ENCODE data around the gene CYP8B1.
A peak's percentile ranks its signal among the peaks of the same experiment; 100 is the strongest.

CYP8B1 gene

GRCh38 chr3:42827654-42828053, 48.0 kb downstream of the CYP8B1 start:
- Mint-ChIP-seq H3K4me1 (peaks cover 13% of the 10 kb centered on the region), H3K9me3 (no peaks in the 10 kb centered on the region), H3K27me3 (peaks cover 18% of the 10 kb centered on the region), H3K27ac (no peak overlapping the region), H3K4me3 (no peak overlapping the region)
- ATAC-seq (no peak), DNase-seq (no peak)

- H3K4me3 Mint-ChIP-seq: no peak overlapping the region
- peaks cover 18% of the 10 kb centered on the region for H3K27me3 Mint-ChIP-seq
- H3K4me1 Mint-ChIP-seq: peaks cover 13% of the 10 kb centered on the region
- no peak overlapping the region for H3K27ac Mint-ChIP-seq
- no peaks in the 10 kb centered on the region for H3K9me3 Mint-ChIP-seq
- ATAC-seq (no peak), DNase-seq (no peak)
Observed at GRCh38 chr3:42827023-42827422, 48.7 kb downstream of the CYP8B1 start.

- H3K27ac Mint-ChIP-seq: no peak overlapping the region
- peaks cover 7% of the 10 kb centered on the region for H3K4me1 Mint-ChIP-seq
- no peak for ATAC-seq
- H3K9me3 Mint-ChIP-seq: no peaks in the 10 kb centered on the region
- H3K4me3 Mint-ChIP-seq: no peak overlapping the region
- H3K27me3 Mint-ChIP-seq: peaks cover 18% of the 10 kb centered on the region
- no peak for DNase-seq
Observed at GRCh38 chr3:42826141-42826540, 49.5 kb downstream of the CYP8B1 start.

- Mint-ChIP-seq H3K4me1 (no peaks in the 10 kb centered on the region), H3K27ac (peak overlapping the region in 1 of 2 donors; percentile 28), H3K9me3 (no peaks in the 10 kb centered on the region), H3K27me3 (peaks cover 8% of the 10 kb centered on the region), H3K4me3 (no peak overlapping the region)
- DNase-seq (no peak), ATAC-seq (no peak)
Observed at GRCh38 chr3:42823351-42823750, 52.3 kb downstream of the CYP8B1 start.

- no peak overlapping the region for H3K27ac Mint-ChIP-seq
Observed at GRCh38 chr3:42822828-42823227, 52.9 kb downstream of the CYP8B1 start.

More at GRCh38 chr3:42822828-42823227, 52.9 kb downstream of the CYP8B1 start:
- H3K4me1 Mint-ChIP-seq: no peaks in the 10 kb centered on the region
- no peaks in the 10 kb centered on the region for H3K9me3 Mint-ChIP-seq
- DNase-seq: no peak
- no peak for ATAC-seq
- no peak overlapping the region for H3K4me3 Mint-ChIP-seq
- H3K27me3 Mint-ChIP-seq: peaks cover 8% of the 10 kb centered on the region

Data from stimulated activated naive CD8-positive, alpha-beta T cell treated with anti-CD3 and anti-CD28 coated beads, Interleukin-15, amount 100 ng/mL, for 72 hours (primary cell).